Measurements from ENCODE around the gene AKT1.
"Not testable (repeated sequence)": the region's sequence is repeated elsewhere in the genome, so short reads cannot be mapped to it uniquely, and the experiment has no call there.

AKT1 gene

GRCh38 chr14:104818714-104819161, 23.2 kb upstream of the AKT1 start:
- no peak for DNase-seq

GRCh38 chr14:104817930-104818713, 22.6 kb upstream of the AKT1 start:
- DNase-seq: no peak

- no peak for DNase-seq
These were observed 21.0 kb upstream of the AKT1 start for GRCh38 chr14:104816616-104816884.

- not testable (repeated sequence) for DNase-seq
These were observed 19.2 kb upstream of the AKT1 start for GRCh38 chr14:104814701-104815100.

GRCh38 chr14:104813286-104813685, 17.7 kb upstream of the AKT1 start:
- no peak for DNase-seq

GRCh38 chr14:104810316-104810715, 14.8 kb upstream of the AKT1 start:
- no peak for DNase-seq

GRCh38 chr14:104808456-104808855, 12.9 kb upstream of the AKT1 start:
- no peak for DNase-seq

- no peak for DNase-seq
These were observed 11.3 kb upstream of the AKT1 start for GRCh38 chr14:104806625-104807465.

GRCh38 chr14:104805941-104806624, 10.5 kb upstream of the AKT1 start:
- DNase-seq: no peak

GRCh38 chr14:104805326-104805678, 9.8 kb upstream of the AKT1 start:
- no peak for DNase-seq

- no peak for DNase-seq
These were observed 9.2 kb upstream of the AKT1 start for GRCh38 chr14:104804481-104805325.

GRCh38 chr14:104803912-104804410, 8.4 kb upstream of the AKT1 start:
- no peak for DNase-seq

- DNase-seq: no peak
These were observed 7.8 kb upstream of the AKT1 start for GRCh38 chr14:104803280-104803911.

- DNase-seq: no peak
These were observed 7.0 kb upstream of the AKT1 start for GRCh38 chr14:104802394-104803184.

- DNase-seq: no peak
These were observed 6.2 kb upstream of the AKT1 start for GRCh38 chr14:104801520-104802393.

GRCh38 chr14:104800771-104801519, 5.4 kb upstream of the AKT1 start, which contains the start of gene ZBTB42:
ZBTB42 (plus strand) TSS chr14:104801101; CDS start chr14:104801198, 97 bp downstream.
- DNase-seq: peak; percentile 30 to 39

- DNase-seq: no peak
These were observed 4.6 kb upstream of the AKT1 start for GRCh38 chr14:104800015-104800770.

GRCh38 chr14:104799244-104800014, 3.9 kb upstream of the AKT1 start:
- DNase-seq: no peak

Measured in SHP77 (cell line).